Activated CD4-positive, alpha-beta T cell treated with anti-CD3 and anti-CD28 coated beads, Interleukin-2, amount 50 U/mL, for 48 hours (primary cell): ENCODE data around the gene ADAMTS20.
"Not testable (repeated sequence)": the region's sequence is repeated elsewhere in the genome, so short reads cannot be mapped to it uniquely, and the experiment has no call there.

Experiments used
- DNase-seq, 2 experiments: peaks; one replicate each; pipeline ENCODE4 v3.0.0-alpha.2; 2020

Gene ADAMTS20

DNA sequence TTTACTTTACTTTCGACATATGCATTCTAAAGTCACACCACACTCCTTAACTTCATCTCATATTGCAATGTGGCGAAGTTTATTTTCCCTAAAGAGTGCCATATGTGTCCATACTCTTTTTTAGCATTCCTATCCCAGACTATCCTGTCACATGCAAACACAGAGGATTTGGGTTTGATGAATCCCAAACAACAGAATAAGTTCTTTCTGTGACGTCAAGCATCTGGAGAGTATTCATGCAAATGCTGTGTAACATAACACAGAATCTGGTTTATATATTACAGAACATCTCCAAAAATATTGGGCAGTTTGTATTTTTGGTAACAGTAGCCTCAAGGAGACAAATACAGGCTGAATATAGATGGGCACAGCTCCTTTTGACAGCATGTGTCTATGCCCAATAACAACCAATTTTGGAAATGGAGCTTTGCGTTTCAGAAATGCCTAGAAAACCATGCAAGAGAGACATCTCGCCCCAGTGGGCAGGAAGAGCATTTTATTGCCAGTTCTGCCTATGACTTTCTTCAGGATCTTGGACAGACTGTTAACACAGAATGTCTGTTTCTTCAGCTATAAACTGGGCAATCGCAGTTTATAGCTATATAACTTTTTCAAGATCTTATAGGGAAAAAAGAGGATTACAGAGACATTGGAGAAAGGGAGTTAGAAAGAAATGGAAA is 190.8 kb downstream of the ADAMTS20 start:
- no peak for DNase-seq

DNA sequence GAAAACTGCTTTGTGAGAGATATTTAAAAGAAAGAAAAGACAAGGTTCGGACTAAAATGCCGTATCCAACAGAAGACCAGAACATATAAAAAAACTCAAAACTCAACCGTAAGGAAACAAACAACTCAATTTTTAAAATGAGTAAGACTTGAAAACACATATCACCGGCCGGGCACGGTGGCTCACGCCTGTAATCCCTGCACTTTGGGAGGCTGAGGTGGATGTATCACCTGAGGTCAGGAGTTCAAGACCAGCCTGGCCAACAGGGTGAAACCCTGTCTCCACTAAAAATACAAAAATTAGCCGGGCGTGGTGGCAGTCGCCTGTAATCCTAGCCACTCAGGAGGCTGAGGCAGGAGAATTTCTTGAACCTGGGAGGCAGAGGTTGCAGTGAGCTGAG is 192.0 kb downstream of the ADAMTS20 start:
- not testable (repeated sequence) for DNase-seq

DNA sequence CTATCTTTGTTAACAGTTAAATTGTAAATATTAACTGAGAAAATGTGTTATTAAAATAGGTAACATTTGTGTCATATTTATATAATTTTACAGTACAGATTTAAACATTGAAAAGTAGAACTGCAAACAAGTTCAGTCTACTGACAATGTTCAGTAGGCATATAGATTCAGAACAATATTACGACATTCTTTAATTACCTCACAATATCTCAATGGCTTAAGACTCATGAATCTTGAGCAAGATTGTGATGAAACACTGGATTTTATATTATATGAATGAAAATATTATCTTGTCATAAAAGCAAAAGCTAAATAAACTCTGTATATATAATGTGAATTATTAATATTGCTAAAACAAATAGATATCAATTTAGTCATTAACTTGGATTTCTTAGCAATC is 194.9 kb downstream of the ADAMTS20 start:
- no peak for DNase-seq

DNA sequence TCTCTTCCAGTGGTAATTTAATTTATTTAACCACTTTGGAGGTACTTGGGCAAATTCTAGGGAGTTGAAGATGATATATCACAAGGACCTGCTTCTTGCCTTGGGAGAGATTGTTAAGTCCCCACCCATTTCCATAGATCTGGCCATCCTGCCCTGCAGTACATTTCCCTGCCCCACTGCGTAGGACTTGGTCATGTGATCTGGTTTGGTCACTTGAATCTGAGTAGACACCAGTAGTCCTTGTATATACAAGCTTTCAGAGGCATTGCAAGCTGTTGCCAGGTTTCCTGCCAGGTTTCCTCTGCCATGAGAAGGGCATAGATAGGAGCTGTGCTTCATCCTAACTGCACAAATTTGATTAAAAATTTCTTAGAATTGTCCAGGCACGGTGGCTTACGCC is 200.0 kb downstream of the ADAMTS20 start:
- DNase-seq: no peak

DNA sequence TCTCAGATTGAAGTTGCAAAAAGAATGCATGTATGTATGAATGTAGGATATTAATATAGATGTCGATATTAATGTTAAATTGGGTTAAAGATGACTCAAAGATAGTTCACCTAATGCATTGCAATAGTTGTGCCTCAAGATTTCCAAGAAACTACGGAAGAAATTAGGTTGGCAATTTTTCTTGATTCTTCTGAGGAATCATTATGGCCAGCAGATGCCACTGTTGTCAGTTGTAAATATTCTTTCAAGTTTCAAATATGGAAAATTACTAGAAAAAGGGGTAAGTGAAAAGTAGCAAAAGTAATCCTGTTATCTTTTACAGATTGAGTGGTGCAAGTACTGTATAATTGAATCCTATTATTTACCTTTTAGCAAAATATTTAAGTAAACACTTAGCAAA is 202.1 kb downstream of the ADAMTS20 start:
- no peak for DNase-seq

DNA sequence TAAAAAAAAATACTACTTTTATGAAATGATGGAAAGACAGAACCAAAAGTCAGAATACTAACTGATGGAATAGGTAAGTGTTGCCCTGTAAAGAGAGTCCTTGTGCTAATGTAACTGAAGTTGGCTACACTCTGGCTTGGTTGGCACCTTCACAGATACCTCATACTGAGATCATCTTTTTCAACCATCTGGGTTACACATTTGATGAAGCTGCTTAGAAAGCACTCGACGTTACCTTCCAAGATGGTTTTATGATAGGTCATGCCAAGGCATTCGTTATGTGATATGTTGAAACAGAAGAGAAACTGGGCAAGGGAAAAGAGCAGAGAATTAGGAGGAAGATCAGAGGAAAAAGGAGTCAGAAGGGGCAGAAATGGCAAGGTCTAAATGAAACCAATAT is 203.8 kb downstream of the ADAMTS20 start:
- DNase-seq: no peak

DNA sequence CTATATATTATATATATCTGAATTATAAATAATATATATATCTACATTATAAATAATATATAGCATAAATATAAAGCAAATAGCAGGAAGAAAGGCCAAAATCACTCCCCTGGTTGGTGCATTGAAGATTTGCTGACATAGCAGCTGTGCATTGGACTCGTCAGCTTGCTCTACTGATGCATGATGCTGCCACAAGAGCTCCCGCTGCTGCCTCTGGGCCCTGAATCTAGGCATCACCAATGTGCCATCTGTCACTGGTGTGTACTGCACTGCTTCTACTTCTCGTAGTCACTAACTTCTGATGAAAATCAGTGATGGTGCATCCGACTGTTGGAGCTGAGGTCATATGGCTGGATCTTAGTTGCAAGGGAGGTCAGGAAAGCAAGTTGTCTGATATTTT is 205.0 kb downstream of the ADAMTS20 start:
- no peak for DNase-seq

DNA sequence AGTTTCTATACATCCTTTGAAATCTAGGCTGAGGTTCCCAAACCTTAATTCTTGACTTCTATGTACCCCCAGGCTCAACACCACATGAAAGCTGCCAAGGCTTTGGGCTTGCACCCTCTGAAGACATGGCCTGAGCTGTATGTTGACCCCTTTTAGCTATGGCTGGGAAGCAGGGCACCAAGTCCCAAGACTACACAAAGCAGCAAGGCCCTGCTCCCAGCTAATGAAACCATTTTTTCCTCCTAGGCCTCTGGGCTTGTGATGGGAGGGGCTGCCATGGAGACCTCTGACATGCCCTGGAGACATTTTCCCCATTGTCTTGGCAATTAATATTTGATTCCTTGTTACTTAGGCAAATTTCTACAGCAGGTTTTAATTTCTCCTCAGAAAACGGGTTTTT is 207.0 kb downstream of the ADAMTS20 start:
- no peak for DNase-seq

DNA sequence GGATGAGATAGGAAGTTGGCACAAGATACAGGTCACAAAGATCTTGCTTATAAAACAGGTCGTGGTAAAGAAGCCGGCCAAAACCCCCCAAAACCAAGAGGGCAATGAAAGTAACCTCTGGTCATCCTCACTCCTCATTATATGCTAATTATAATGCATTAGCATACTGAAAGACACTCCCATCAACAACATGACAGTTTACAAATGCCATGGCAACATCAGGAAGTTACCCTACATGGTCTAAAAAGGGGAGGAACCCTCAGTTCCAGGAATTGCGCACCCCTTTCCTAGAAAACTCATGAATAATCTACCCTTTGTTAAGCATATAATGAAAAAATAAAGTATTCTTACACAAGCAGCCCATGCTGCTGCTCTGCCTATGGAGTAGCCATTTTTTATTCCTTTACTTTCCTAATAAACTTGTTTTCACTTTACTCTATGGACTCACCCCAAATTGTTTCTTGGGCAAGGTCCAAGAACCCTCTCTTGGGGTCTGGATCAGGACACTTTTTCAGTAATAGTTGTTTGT is 210.2 kb downstream of the ADAMTS20 start:
- DNase-seq: not testable (repeated sequence)

DNA sequence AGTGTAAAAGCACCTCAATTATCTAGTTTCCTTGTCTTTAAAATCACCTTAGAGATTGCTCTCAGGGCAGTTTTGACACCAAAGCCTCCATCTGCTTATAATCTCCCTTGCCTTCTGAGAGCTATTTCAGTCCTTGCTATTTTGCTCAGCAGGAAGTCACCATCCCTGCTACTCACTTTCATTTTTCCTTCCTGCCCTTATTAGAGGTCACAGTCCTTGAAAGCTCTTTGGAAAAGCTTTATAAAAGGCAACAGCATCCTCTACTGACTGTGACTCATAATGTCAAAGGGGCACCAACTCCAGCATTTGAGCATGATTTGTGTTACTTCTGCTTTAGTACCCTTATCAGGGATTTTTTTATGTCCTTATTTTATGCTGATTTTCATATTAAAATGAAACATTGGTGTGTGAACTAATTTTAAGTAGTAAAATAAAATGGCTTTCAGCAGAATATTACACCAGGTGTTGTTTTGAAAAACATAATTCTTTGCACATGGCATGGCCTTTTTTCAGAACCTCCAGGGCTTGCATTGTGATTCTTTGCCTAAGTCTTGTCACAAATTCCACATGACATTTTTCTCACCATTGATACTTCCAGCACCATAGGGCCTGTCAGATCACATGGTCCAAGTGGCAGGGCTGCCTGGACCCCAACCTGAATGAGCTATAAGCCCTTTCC is 213.0 kb downstream of the ADAMTS20 start:
- no peak for DNase-seq

DNA sequence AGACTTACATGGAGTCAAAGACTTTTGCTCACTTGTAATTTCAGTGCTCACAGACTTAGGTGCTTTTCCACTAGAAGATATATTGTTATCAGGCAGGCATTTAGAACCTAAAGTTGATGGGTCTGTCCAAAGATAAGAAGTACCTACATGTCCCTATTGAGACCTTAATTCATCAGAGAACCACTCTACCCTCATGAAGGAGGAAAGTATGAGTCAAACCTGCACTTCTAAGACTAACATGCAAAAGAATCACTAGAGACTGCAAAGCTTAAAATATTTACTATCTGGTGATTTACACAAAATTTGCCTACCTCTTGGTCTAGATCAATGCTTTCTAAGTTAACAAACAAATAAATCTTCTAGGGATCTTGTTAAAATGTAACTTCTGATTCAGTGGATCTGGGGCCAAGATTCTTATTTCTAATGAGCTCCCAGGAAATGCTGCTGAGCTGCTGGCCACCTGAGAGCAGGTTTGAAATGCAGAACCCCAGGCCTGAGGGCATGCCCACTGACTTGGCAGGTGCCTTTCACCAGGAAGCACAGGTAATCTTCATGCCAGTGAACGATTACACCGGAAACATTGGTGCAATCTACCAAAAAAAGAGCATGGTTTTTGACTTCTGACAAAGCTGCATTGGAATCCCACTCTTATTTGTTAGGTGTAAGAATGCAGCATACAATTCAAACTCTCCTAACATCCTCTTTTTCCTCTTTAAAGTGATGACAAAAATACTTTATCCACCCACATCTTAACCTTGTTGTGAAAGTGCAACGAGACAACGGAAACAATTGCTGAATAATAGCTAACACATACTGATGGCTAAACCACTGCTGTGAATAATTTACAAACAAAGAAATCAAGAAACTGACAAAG is 214.2 kb downstream of the ADAMTS20 start:
- DNase-seq: no peak

DNA sequence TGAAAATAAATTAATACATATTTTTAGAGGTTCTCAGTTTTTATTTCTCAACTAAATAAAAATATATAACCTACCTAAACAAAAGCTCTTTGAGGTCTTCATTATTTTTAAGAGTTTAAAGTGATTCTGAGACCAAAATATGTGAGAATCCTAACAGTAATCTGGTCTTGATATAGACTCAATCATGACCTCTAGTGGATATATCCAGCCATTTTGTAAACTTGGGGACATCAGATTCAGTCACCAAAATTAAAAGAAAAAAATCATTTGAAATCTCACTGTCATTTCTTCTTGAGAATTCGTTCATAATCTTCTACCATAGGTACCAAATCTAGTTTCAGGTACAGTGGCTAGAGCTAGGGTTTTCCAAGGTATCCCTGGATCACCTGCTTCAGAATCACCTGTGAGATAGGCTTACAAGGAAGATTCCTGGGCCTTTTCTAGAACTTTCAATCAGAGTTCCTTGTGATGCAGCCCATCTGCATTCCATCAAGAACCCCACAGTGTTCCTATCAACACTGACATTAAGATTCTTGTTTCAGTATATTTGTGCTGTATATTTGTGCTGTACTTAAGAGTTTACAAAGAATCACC is 214.9 kb downstream of the ADAMTS20 start:
- DNase-seq: no peak

DNA sequence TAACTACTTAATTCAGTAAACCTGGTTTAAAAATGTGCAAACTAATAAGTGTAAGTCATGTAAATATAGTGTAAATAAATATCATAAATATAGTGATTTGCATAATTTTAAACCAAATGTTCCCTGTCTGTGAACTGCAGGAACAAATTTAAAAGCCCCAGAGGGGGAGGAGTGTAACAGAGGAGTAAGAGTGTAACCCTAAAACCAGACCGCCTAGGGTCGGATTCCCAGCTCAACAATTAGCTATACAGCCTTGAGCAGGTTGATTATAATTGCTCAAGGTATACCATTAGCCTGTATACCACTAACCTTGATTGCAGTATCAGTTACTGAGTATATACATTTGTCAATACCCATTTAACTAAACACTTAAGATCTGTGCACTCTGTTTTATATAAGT is 218.4 kb downstream of the ADAMTS20 start:
- DNase-seq: no peak

DNA sequence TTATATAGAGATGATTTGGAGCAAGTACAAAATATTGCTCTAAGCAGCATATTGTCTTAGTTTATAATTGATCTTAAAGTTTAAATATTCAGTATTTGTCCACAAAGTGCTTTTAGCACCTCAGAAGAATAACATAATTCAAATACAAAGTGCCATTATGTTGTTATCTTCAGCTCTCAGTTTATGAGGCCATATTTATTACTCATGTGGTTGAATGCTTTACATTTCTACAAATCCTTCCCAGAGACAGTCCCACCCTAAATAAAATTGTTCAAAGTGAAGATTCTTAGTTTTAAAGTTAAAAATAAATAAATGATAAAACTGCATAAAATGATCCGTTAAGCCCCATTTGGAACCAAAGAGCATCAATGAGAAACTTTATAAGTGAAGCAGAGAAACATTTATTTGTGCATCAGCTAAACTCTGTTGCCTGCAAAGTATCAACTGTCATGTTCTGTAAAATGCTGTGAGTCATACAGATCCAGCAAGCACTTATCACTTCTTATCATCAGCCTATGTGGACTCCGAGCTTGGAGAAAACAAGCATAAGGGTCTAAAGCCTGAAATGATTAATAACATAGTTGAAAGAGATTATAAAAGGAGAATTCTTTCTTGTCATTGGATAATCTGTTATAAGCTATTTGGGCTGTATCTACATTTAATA is 218.9 kb downstream of the ADAMTS20 start:
- DNase-seq: no peak

DNA sequence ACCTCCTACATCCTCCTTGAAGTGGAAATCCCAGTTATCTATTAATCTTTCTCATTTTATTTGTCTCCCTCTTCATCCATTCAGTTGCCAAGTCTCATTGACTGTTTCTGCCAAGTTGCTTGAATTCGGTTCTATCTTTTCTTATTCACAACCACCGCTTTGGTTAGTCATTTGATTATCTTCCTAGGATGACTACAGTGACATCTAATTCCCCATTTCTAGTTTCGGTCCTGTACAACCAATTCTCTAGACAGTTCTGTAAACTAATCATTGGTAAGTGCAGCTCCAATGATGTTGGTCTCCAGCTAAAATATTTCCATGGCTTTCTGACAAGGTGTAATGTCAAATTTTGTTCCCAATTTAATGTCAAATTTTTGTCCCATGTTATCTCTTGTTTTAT is 220.1 kb downstream of the ADAMTS20 start:
- DNase-seq: no peak

DNA sequence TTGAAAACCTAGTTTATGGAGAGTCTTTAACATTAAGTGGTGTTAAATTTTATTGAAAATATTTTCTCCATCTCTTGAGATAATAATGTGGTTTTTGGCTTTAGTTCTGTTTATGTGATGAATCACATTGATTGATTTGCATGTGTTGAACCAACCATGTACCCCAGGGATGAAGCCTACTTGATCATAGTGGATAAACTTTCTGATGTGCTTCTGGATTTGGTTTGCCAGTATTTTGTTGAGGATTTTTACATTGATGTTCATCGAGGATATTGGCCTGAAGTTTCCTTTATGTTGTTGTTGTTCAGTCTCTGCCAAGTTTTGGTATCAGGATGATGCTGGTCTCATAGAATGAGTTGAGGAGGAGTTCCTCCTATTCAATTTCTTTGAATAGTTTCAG is 222.6 kb downstream of the ADAMTS20 start:
- DNase-seq: no peak

DNA sequence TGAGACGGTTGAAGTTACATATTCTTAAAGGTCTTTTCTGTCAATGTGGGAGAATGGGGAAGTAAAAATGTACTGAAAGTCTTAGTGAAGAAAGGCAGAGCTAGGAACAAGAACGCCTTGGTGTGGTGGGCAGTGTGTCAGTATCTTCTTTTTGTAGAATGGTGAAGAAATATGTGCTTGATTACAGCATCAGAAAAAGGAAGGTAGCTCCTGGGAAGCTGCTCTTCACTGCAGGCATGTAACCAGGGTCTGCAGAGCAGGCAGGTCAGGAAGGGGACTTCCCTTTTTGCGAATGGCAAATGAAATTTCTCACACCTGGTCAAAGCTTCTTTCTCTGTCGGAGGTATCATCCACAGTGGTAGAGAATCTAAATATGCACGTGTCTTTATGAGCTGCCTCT is 226.2 kb downstream of the ADAMTS20 start:
- DNase-seq: no peak

DNA sequence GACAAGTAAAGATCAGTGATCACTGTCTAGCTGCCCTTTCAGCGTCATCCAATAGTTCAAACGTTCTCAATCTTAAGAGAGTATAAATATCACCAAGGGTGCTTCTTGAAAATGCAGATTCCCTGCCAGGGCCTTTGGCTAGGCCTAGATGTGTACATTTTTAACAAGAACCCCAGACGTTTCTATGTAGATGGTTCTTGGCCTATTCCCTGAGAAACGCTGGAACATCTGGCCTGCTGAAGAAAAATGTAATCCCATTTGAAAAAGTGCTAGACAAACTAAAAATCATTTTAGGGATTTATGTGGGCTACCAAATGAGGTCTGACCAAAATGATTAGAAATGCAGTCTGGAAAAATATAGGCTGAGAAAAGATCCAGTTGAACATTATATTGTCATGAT is 231.7 kb downstream of the ADAMTS20 start:
- no peak for DNase-seq

DNA sequence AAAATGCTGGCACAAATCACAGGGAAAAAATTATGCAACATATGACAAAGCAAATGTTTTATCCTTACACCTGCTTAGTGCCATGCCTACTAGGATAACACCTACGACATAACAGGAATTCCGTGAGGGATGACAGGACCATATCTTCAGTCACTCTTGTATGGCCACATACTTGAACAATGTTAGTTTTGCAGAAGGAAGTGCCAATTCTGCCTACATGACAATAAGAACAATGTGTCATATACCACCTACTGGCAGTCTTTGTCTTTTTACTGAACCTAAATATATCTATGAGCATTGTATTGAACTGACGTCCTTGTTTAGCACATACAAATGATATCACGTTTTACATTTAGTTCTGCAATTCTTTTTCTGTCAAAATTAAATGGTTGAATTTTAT is 234.0 kb downstream of the ADAMTS20 start:
- no peak for DNase-seq

DNA sequence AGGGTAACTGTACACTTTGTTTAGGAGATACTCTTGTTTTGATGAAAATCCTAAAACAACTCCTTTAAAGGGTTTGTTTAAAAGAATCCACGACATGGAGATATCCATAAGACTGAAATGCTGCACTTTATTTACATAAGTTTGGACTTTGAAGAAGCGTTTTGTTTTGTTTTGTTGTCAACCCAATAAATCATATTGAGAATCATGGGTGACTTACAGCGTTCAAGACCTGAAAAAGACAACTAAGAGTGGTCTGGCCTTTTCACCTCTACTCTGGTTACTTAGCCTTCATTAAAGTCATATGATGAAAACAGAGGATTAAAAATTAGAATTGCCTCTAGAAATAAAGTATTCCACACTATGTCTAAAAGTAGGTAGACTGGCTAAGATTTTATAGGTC is 234.8 kb downstream of the ADAMTS20 start:
- no peak for DNase-seq

DNA sequence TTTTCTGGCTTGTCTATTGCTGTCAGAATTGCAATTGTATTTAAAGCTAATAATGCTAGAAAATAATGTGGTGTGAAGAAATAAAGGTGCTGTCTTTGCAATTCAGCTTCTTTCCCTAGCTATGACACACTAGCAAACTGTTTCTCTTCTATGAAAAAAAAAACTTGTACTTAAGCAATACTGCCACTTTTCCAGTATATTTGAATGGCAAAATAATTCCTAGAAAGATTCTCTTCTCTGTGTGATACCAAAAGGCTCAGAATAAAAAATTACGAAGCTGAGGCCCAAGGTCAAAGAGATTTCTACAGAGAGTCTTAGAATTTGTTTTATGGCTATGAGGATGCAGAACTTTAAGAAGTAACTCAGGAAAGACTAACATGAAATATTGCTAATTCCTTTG is 235.5 kb downstream of the ADAMTS20 start:
- DNase-seq: no peak

DNA sequence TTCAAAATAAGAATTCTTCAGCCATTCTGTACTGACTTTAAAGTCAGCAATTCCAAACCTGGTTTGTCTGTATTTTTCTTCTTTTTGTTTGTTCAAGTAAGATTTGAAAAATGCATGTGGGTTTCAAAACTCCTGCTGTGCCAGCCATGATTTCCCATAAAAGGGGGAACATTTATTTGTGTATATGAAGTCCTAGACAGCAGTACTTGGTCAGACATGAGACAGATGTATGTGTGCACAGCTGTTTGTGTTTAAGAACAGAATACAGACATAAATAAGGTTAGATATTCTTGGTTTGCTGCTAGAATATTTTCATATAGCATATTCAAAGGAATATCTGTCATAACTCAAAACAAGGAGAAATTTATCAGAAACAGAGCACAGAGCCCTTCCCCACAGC is 236.0 kb downstream of the ADAMTS20 start:
- DNase-seq: no peak
